IMR-90 (cell line): ENCODE results near the gene STAT6. TPM values are rescaled to one million over a fixed set of nuclear protein-coding genes. Genes with fewer than 3 reads are reported as not detected.
A peak's percentile ranks its signal among the peaks of the same experiment; 100 is the strongest.

Experiments used
- ATAC-seq: fragments of 200-7000 bp; cut with Tn5 transposase; 2 replicates; pipeline ENCODE4 v1.9.1; 2020; ENCODE audit warnings: low read depth, mild to moderate bottlenecking, moderate library complexity
- BruUV-seq: library from RNA; stranded (reverse); fragments of 400-500 nt; replicated peaks from 2 replicates; lab custom pipeline; 2021; lab: Mats Ljungman, UMichigan
- CTCF ChIA-PET: fragments of 300-600 bp; formaldehyde crosslinking; extraction: SDS; loops from one replicate; lab custom pipeline; 2021; ENCODE audit warnings: antibody characterized with exemption; lab: Yijun Ruan, JAX
- POLR2A ChIA-PET: fragments of 300-600 bp; sonication (Branson Sonifier 250); formaldehyde crosslinking; loops from one replicate; lab custom pipeline; 2022; ENCODE audit warnings: antibody characterized with exemption; ENCODE audit not compliant: unreplicated experiment; lab: Charles Lee
- DNase-seq: peaks from one replicate; pipeline ENCODE4 v3.0.0; 2013
- H2AFZ ChIP-seq: replicated peaks from 2 replicates; pipeline ENCODE3; 2013; ENCODE audit warnings: low read length, mild to moderate bottlenecking; ENCODE audit not compliant: poor library complexity
- H2AK5ac ChIP-seq: 2 replicates; pipeline ENCODE4 v1.6.1; 2013; ENCODE audit warnings: low read depth, low read length, inconsistent platforms
- H2AK9ac ChIP-seq: replicated peaks from 2 replicates; pipeline ENCODE3; 2013; ENCODE audit warnings: mild to moderate bottlenecking, low read depth, low read length, moderate library complexity; ENCODE audit not compliant: poor library complexity
- H2BK120ac ChIP-seq: 2 replicates; pipeline ENCODE4 v1.6.1; 2013; ENCODE audit warnings: low read depth, low read length, inconsistent platforms
- H2BK15ac ChIP-seq: 3 replicates; pipeline ENCODE4 v1.6.1; 2013; ENCODE audit warnings: low read depth, low read length, inconsistent platforms
- H2BK20ac ChIP-seq: 2 replicates; pipeline ENCODE4 v1.6.1; 2013; ENCODE audit warnings: low read depth, mild to moderate bottlenecking, inconsistent platforms, low read length, moderate library complexity
- H2BK5ac ChIP-seq: 2 replicates; pipeline ENCODE4 v1.6.1; 2013; ENCODE audit warnings: mild to moderate bottlenecking, low read depth, low read length, inconsistent platforms; ENCODE audit not compliant: poor library complexity, severe bottlenecking
- H3K14ac ChIP-seq: replicated peaks from 2 replicates; pipeline ENCODE4 v1.6.1; 2013; ENCODE audit warnings: low read depth, low read length, inconsistent platforms
- H3K18ac ChIP-seq: 2 replicates; pipeline ENCODE4 v1.6.1; 2013; ENCODE audit warnings: low read depth, low read length, control low read depth
- H3K23ac ChIP-seq: 2 replicates; pipeline ENCODE4 v1.6.1; 2013; ENCODE audit warnings: low read depth, low read length, inconsistent platforms
- H3K27ac ChIP-seq: 2 replicates; pipeline ENCODE4 v1.5.1; 2013; ENCODE audit warnings: mild to moderate bottlenecking, control low read depth, low read length; ENCODE audit not compliant: insufficient read depth
- H3K27me3 ChIP-seq: 2 replicates; pipeline ENCODE4 v1.6.1; 2013; ENCODE audit warnings: low read length; ENCODE audit not compliant: control insufficient read depth, insufficient read depth
- H3K36me3 ChIP-seq: 2 replicates; pipeline ENCODE4 v1.6.1; 2013; ENCODE audit warnings: low read length, mixed read lengths; ENCODE audit not compliant: control insufficient read depth, insufficient read depth
- H3K4ac ChIP-seq: 2 replicates; pipeline ENCODE4 v1.6.1; 2013; ENCODE audit warnings: low read depth, low read length, inconsistent platforms
- H3K4me1 ChIP-seq: 2 replicates; pipeline ENCODE4 v1.6.1; 2013; ENCODE audit warnings: low read length, mixed read lengths; ENCODE audit not compliant: control insufficient read depth, insufficient read depth
- H3K4me2 ChIP-seq: 2 replicates; pipeline ENCODE4 v1.6.1; 2013; ENCODE audit warnings: low read depth, mild to moderate bottlenecking, control low read depth, low read length, moderate library complexity
- H3K4me3 ChIP-seq: 2 replicates; pipeline ENCODE4 v1.5.1; 2013; ENCODE audit warnings: low read depth, mild to moderate bottlenecking, control low read depth, low read length, moderate library complexity; ENCODE audit not compliant: insufficient read depth
- H3K56ac ChIP-seq: 2 replicates; pipeline ENCODE4 v1.6.1; 2013; ENCODE audit warnings: low read length, inconsistent platforms; ENCODE audit not compliant: insufficient read depth; ENCODE audit errors: extremely low read depth
- H3K79me1 ChIP-seq, 2 experiments: 2 replicates each; pipeline ENCODE4 v1.6.1; 2013; ENCODE audit warnings: low read length in 2 of 2, inconsistent platforms in 1 of 2, low read depth in 1 of 2
- H3K9ac ChIP-seq: 2 replicates; pipeline ENCODE4 v1.6.1; 2013; ENCODE audit warnings: low read depth, low read length, control low read depth
- H3K9me1 ChIP-seq: 2 replicates; pipeline ENCODE4 v1.6.1; 2013; ENCODE audit warnings: low read length, inconsistent platforms; ENCODE audit not compliant: insufficient read depth
- H3K9me3 ChIP-seq: 2 replicates; pipeline ENCODE4 v1.6.1; 2013; ENCODE audit warnings: low read length; ENCODE audit not compliant: control insufficient read depth, insufficient read depth
- H4K20me1 ChIP-seq: 2 replicates; pipeline ENCODE4 v1.6.1; 2013; ENCODE audit warnings: low read length, inconsistent platforms; ENCODE audit not compliant: insufficient read depth
- H4K5ac ChIP-seq: 2 replicates; pipeline ENCODE4 v1.6.1; 2013; ENCODE audit warnings: mild to moderate bottlenecking, low read depth, low read length, control low read depth
- H4K8ac ChIP-seq, 2 experiments: 2 replicates each; pipeline ENCODE4 v1.6.1; 2013; ENCODE audit warnings: low read depth in 2 of 2, low read length in 2 of 2, control low read depth in 1 of 2, inconsistent platforms in 1 of 2
- H4K91ac ChIP-seq: 2 replicates; pipeline ENCODE4 v1.6.1; 2013; ENCODE audit warnings: low read depth, low read length, inconsistent platforms; ENCODE audit not compliant: insufficient read depth
- BHLHE40 ChIP-seq: fragments of 150-350 bp; IDR thresholded peaks from 2 replicates; pipeline ENCODE4 v1.6.1; 2016; ENCODE audit warnings: mild to moderate bottlenecking, low read depth, low read length
- ELK1 ChIP-seq: fragments of 150-350 bp; IDR thresholded peaks from 2 replicates; pipeline ENCODE4 v1.6.1; 2016; ENCODE audit warnings: low read depth, mild to moderate bottlenecking, low read length, moderate library complexity, borderline replicate concordance
- MAFK ChIP-seq: IDR thresholded peaks from 2 replicates; pipeline ENCODE4 v1.6.1; 2012; ENCODE audit warnings: low read depth, low read length, improper control_type of control experiment
- MAZ ChIP-seq: IDR thresholded peaks from 2 replicates; pipeline ENCODE4 v1.6.1; 2012; ENCODE audit warnings: low read depth, mild to moderate bottlenecking, low read length, improper control_type of control experiment, moderate library complexity, borderline replicate concordance
- RFX5 ChIP-seq: IDR thresholded peaks from 2 replicates; pipeline ENCODE4 v1.8.0; 2012; ENCODE audit warnings: low read depth, mild to moderate bottlenecking, low read length, moderate library complexity
- USF2 ChIP-seq: fragments of 150-350 bp; IDR thresholded peaks from 2 replicates; pipeline ENCODE4 v1.6.1; 2017; ENCODE audit warnings: mild to moderate bottlenecking, antibody characterized with exemption, low read length, low read depth
- WGBS, 2 experiments: methylation state at CpG; one replicate each; pipeline versions ENCODE4 v1.1.5 to v1.1.7; 2013; ENCODE audit warnings: missing lambda C conversion rate in 2 of 2; ENCODE audit not compliant: insufficient read length in 1 of 2; ENCODE audit errors: extremely low coverage in 2 of 2; 5-methylcytosine and 5-hydroxymethylcytosine counted together
- dilution Hi-C: fragments of 300-500 bp; cut with HindIII; formaldehyde crosslinking; loops from one replicate; pipeline ENCODE4 v1.14.3; 2018; ENCODE audit warnings: low sequenced_read_pairs; ENCODE audit not compliant: unreplicated experiment
- in situ Hi-C: fragments of 300-500 bp; cut with MboI; formaldehyde crosslinking; loops from 3 replicates; pipeline ENCODE4 v1.14.3; 2019; ENCODE audit warnings: low sequenced_read_pairs, inconsistent platforms, mixed read lengths
- intact Hi-C: fragments of 100-400 bp; cut with micrococcal nuclease; formaldehyde crosslinking; loops from 2 replicates; pipeline ENCODE4 v1.10.0; 2022
- polyA plus RNA-seq, 3 experiments: library from polyadenylated mRNA; depleted of rRNA; stranded (reverse); fragments of >200 nt; gene quantifications; 2 replicates each; pipeline ENCODE4 v1.2.3, GENCODE V29; 2012; ENCODE audit warnings: low replicate concordance in 1 of 3
- total RNA-seq: library from RNA; depleted of rRNA; stranded (reverse); fragments of >200 nt; gene quantifications from 2 replicates; pipeline ENCODE4 v1.2.3, GENCODE V29; 2012

STAT6 gene
- total and polyA plus RNA-seq, 2 of the 4 experiments (the other 2 are of a cell fraction), result 43.4 to 96.9 TPM

- H2AK9ac ChIP-seq, result peak overlapping the region; percentile 10
- dilution Hi-C loops (no loop called here), in situ Hi-C loops (no loop called here), intact Hi-C loops (no loop called here)
- no peak overlapping the region for H3K23ac ChIP-seq
- peak overlapping the region; percentile 5; the same call in 1 of the 2 replicates for H2AK5ac ChIP-seq
- H4K5ac ChIP-seq, result no peak overlapping the region
- H3K36me3 ChIP-seq, result peaks cover 84% of the 10 kb centered on the region
- no peak overlapping the region for H2BK20ac ChIP-seq
- H4K20me1 ChIP-seq, result peaks cover 55% of the 10 kb centered on the region
- H3K9me1 ChIP-seq, result peaks cover 8% of the 10 kb centered on the region; the same call in 1 of the 2 replicates
- H3K27ac ChIP-seq, result peak overlapping the region; percentile 21; the same call in 1 of the 2 replicates
- H3K27me3 ChIP-seq, result no peaks in the 10 kb centered on the region
- peak overlapping the region in 1 of 2 experiments; percentile 38; a peak in 2 of 4 replicates for H4K8ac ChIP-seq
- peaks cover 41% of the 10 kb centered on the region for H3K4me1 ChIP-seq
- H3K4ac ChIP-seq, result peak overlapping the region; percentile 43; the same call in 1 of the 2 replicates
- no peak overlapping the region for H2BK120ac ChIP-seq
- H3K9me3 ChIP-seq, result no peaks in the 10 kb centered on the region
- no peak overlapping the region for H2BK15ac ChIP-seq
- DNase-seq, result no peak
- ChIA-PET POLR2A (interaction anchor here (0.7 to 2.0 kb wide), 3 partner anchors 16 to 91 kb away, joined by 3 to 5 read pairs (median 4); partner anchors contain the start of gene STAT6), CTCF (no interaction called here)
- 0 out of 2 replicates have a peak overlapping the region, but pooled peaks have one; percentile 1 for H3K14ac ChIP-seq
- no peak overlapping the region for H3K18ac ChIP-seq
- peak overlapping the region; percentile 80 for H2BK5ac ChIP-seq
- ATAC-seq, result no peak
- H4K91ac ChIP-seq, result no peak overlapping the region
- TF ChIP-seq RFX5, result no peak
- TF ChIP-seq ELK1, result no peak
- no peak for TF ChIP-seq MAZ
- no peak for TF ChIP-seq USF2
- no peak for TF ChIP-seq BHLHE40
- no peak for TF ChIP-seq MAFK
- no peak overlapping the region for H2AFZ ChIP-seq
- H3K9ac ChIP-seq, result no peak overlapping the region
- no CpG with 5 or more reads among the region's 3 CpGs for WGBS, 2 experiments
- H3K4me3 ChIP-seq, result no peak overlapping the region
- no peak overlapping the region for H3K4me2 ChIP-seq
- peaks cover 13 to 69% of the 10 kb centered on the region in 2 experiments for H3K79me1 ChIP-seq
- H3K56ac ChIP-seq, result no peak overlapping the region
- BruUV-seq, result no TSS peak
Measured at GRCh38 chr12:57095440-57095839, 15.7 kb downstream of the STAT6 start.
